ENCODE measurements around the gene HDDC2. TPM values are rescaled to one million over a fixed set of nuclear protein-coding genes. Genes with fewer than 3 reads are reported as not detected.

HDDC2 gene
- 92.0 TPM for total RNA-seq
- long read RNA-seq, transcript HDDC2-202 (6 exons, 918 nt): minor isoform, 33 of 118 reads
- long read RNA-seq, transcript HDDC2-201 (5 exons, 1,350 nt): major isoform, 44 of 118 reads
- long read RNA-seq, partial matches to known transcripts: 6 of 118 reads
- long read RNA-seq, other reads (novel, unspliced or antisense): 33 of 118 reads

- DNase-seq (peak; percentile 88), ATAC-seq (peak; percentile 92)
- intact Hi-C loops (cut with micrococcal nuclease): loop anchor here (5.0 kb wide), 1 partner anchor 149 kb away; the partner anchor contains the start of gene TPD52L1
Measured at GRCh38 chr6:125301435-125302391, at the start of gene HDDC2. Gene HDDC2, minus strand, starts transcription at chr6:125301967. Its CDS starts 35 bp downstream, at chr6:125301932.

GRCh38 chr6:125346926-125347563, 45.3 kb upstream of the HDDC2 start:
- ATAC-seq: no peak
- DNase-seq: no peak
- intact Hi-C loops (cut with micrococcal nuclease): no loop called here

GRCh38 chr6:125346201-125346925, 44.6 kb upstream of the HDDC2 start:
- intact Hi-C loops (cut with micrococcal nuclease): no loop called here
- DNase-seq (no peak), ATAC-seq (peak; percentile 45)

- intact Hi-C loops (cut with micrococcal nuclease): no loop called here
Measured at GRCh38 chr6:125341460-125341859, 39.7 kb upstream of the HDDC2 start.

GRCh38 chr6:125340991-125341390, 39.2 kb upstream of the HDDC2 start:
- intact Hi-C loops (cut with micrococcal nuclease): no loop called here

More at GRCh38 chr6:125341460-125341859, 39.7 kb upstream of the HDDC2 start:
- DNase-seq: no peak
- ATAC-seq: no peak

GRCh38 chr6:125340175-125340835, 38.5 kb upstream of the HDDC2 start:
- DNase-seq: peak; percentile 44
- intact Hi-C loops (cut with micrococcal nuclease): no loop called here
- ATAC-seq: peak; percentile 99

More at GRCh38 chr6:125340991-125341390, 39.2 kb upstream of the HDDC2 start:
- DNase-seq: no peak
- peak; percentile 4 for ATAC-seq

- DNase-seq (no peak), ATAC-seq (no peak)
- intact Hi-C loops (cut with micrococcal nuclease): no loop called here
Measured at GRCh38 chr6:125339653-125340052, 37.9 kb upstream of the HDDC2 start.

- intact Hi-C loops (cut with micrococcal nuclease): no loop called here
- no peak for DNase-seq
- no peak for ATAC-seq
Measured at GRCh38 chr6:125338381-125338780, 36.6 kb upstream of the HDDC2 start.

- no peak for ATAC-seq
- intact Hi-C loops (cut with micrococcal nuclease): no loop called here
- no peak for DNase-seq
Measured at GRCh38 chr6:125337706-125338105, 35.9 kb upstream of the HDDC2 start.

GRCh38 chr6:125332664-125333063, 30.9 kb upstream of the HDDC2 start:
- intact Hi-C loops (cut with micrococcal nuclease): no loop called here
- DNase-seq: no peak
- no peak for ATAC-seq

GRCh38 chr6:125325586-125325985, 23.8 kb upstream of the HDDC2 start:
- intact Hi-C loops (cut with micrococcal nuclease): no loop called here
- DNase-seq (no peak), ATAC-seq (no peak)

GRCh38 chr6:125323376-125323775, 21.6 kb upstream of the HDDC2 start:
- ATAC-seq: no peak
- DNase-seq: no peak
- intact Hi-C loops (cut with micrococcal nuclease): no loop called here

- intact Hi-C loops (cut with micrococcal nuclease): no loop called here
- ATAC-seq: no peak
Measured at GRCh38 chr6:125316621-125317020, 14.9 kb upstream of the HDDC2 start.

GRCh38 chr6:125315548-125315947, 13.8 kb upstream of the HDDC2 start:
- ATAC-seq (no peak), DNase-seq (no peak)
- intact Hi-C loops (cut with micrococcal nuclease): no loop called here

More at GRCh38 chr6:125316621-125317020, 14.9 kb upstream of the HDDC2 start:
- DNase-seq: no peak

GRCh38 chr6:125314009-125314581, 12.3 kb upstream of the HDDC2 start:
- intact Hi-C loops (cut with micrococcal nuclease): loop anchor here (5.0 kb wide), 1 partner anchor 438 kb away; no protein-coding TSS in a partner anchor
- ATAC-seq: peak; percentile 90
- DNase-seq: peak; percentile 57

GRCh38 chr6:125312950-125313349, 11.2 kb upstream of the HDDC2 start:
- DNase-seq: no peak
- no peak for ATAC-seq
- intact Hi-C loops (cut with micrococcal nuclease): loop anchor here (5.0 kb wide), 1 partner anchor 439 kb away; no protein-coding TSS in a partner anchor

GRCh38 chr6:125312478-125312877, 10.7 kb upstream of the HDDC2 start:
- ATAC-seq (peak; percentile 32), DNase-seq (no peak)
- intact Hi-C loops (cut with micrococcal nuclease): loop anchor here (5.0 kb wide), 1 partner anchor 440 kb away; no protein-coding TSS in a partner anchor

Data from left ventricle myocardium superior (tissue), 1 donor.